GM19328 (cell line): Measurements from ENCODE around the gene SCUBE2.
"Not testable (repeated sequence)": the region's sequence is repeated elsewhere in the genome, so short reads cannot be mapped to it uniquely, and the experiment has no call there.

Experiments
- ATAC-seq: cut with Tn5 transposase; IDR thresholded peaks from one replicate; pipeline ENCODE4 v1.9.1; 2021; ENCODE audit warnings: mild to moderate bottlenecking, moderate library complexity; ENCODE audit not compliant: unreplicated experiment

Gene SCUBE2

DNA sequence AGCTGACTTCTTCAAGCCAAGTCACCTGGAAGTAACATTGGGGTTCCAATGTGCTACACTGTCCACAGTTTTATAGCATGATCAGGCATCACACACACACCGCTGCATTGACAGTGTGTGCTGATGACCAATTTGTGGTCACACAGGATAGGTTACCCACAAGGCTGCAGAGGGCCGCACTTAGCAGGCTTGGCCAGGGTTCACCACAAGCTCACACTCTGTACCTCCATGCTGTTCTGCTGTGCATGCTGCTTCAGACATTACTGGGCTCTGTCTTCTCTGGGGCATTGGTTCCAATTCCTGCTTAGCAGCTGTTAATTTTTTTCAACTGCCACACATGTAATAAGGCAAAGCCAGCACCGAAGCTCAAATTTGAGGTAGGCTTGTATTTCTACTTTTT, 76.6 kb downstream of the SCUBE2 start:
- ATAC-seq: no peak

DNA sequence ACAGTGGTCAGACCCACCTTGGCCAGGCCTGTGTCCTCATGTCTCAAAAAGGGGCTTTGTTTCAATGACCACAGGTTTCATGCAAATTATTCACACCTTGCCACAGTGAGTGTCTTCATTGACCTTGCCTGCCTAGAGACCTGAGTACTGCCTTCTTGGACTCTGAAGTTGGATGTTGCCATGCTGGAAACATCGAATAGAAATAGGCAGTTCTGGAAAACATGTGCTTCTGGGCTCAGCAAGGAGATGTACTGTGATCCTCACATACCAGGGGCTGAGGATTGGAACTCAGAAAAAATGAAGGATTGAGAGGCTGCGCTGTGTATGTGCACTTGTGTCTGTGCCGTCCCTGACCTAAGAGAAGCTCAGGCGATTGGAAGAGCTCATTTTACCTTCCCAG, 78.0 kb downstream of the SCUBE2 start:
- ATAC-seq: no peak

DNA sequence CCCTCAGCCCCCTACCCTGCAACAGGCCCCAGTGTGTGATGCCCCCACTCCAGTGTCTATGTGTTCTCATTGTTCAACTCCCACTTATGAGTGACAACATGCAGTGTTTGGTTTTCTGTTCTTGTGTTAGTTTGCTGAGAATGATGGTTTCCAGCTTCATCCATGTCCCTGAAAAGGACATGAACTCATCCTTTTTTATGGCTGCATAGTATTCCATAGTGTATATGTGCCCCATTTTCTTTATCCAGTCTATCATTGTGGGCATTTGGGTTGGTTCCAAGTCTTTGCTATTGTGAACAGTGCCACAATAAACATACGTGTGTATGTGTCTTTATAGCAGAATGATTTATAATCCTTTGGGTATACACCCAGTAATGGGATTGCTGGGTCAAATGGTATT, 81.9 kb downstream of the SCUBE2 start:
- not testable (repeated sequence) for ATAC-seq

GRCh38 chr11:9008661-9009060, 82.7 kb downstream of the SCUBE2 start:
- no peak for ATAC-seq

DNA sequence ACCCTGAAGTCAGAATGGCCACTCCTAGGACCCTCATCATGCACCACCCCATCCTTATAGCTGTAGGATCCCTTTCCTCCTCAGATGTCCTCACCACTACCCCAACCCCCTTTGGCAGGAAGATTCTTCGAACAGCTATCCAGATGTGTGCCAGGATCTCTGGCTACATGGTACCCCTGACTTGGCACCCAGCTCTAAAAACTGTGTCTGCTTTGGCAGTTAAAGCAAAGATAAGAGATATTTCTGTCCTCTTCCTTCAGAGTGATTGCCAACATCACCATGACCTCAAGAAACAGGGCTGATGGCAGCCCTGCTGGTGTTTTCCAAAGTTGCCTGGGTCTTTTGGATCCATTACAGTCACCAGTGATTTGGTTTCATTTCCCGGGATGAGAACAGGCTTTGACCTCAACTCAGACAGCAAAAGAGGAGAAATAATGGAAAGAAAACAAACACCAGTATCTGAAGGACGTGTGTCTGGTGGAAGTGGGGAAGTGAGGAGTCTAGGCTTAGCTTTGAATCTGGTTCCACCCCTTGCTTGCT, 83.3 kb downstream of the SCUBE2 start:
- no peak for ATAC-seq

- no peak for ATAC-seq
Measured at GRCh38 chr11:9005087-9005486, 86.3 kb downstream of the SCUBE2 start.

DNA sequence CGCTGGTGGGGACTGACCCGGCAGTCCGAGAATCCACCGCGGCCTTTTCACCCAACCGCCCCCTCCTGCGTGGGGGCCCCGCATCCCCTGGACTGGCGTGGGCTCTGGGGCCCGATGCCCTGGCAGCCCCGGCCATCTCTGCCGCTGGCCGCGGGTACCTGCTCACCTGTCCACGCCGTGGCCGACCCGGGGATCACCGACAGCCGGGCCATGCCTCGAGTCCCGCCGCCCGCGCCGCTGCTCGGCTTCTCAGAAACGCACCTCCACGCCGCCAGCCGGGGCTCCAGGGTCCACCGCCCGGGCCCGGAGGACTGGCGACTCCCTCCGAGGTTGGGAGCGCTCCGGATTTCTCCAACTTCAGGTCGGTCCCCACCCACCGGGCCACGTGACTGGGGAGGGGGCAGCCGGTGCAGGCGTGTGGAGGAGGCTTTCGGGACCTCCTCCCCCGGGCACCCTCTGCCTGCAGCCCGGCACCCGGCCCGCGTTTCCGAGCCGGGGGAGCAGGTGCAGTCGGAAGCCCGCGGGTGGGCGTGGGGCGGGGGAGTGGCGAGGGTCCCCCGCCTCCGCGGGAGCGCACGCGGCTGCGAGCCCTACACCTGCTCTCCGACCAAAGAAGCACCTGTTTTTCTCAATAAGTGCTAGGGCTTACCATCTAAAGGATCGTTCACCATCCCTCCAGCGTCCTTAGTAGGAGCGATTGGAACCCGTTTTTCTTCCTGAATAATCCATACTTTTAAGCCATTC, 87.0 kb downstream of the SCUBE2 start:
- no peak for ATAC-seq

GRCh38 chr11:9003573-9004182, 87.7 kb downstream of the SCUBE2 start, which contains the start of gene NRIP3:
NRIP3 (minus strand) TSS chr11:9004001; CDS start chr11:9003935, 66 bp downstream.
- ATAC-seq: no peak

DNA sequence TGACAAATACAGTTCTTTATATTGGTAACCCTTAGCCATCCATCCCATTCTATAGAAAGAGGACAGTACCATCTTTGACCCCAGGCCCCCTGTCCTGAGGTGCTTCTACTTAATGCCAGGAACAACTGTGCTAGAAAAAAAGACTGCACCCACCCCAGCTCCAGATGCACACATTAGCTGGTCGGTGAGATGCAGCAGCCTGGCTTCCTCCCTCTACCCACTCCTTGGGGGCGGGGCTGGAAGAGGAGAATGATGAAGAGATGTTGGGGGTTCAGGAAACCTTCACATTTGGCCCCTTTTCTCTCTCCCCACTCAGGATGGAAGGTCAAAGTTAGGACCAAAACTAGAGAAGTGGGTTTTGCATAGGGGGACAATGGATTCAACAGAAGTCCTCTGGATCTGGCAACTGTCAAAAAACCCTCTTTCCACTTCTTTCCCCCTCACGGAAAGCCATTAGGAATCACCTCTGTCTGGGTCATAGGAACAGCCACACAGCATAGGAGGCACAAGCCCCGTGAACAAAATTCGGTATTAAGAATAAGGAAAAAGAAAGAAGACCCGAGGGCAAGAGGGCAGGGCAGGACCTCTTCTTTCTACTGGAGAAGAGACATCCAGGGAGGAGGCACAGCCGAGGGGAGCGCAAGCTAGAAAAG, 88.4 kb downstream of the SCUBE2 start:
- ATAC-seq: no peak

- no peak for ATAC-seq
Measured at GRCh38 chr11:9001736-9002135, 89.7 kb downstream of the SCUBE2 start.

DNA sequence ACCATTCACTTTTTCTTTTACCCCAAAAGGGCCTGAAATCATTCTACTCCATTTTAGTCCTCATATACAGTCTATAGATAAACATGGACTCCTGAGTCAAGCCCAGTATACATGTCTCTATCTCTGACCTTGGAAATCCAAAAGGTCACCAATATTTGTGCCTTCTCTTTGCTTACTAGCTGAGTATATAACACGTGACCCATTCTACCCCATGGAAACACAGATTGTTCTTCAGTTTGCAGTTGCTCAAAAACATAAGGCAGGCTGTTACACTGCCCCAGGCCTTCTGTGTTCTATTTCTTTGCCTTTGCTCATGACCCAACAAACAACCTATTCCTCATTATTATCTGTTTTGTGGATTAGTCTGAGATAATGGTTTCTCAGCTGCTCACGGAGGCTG, 93.4 kb downstream of the SCUBE2 start:
- no peak for ATAC-seq

DNA sequence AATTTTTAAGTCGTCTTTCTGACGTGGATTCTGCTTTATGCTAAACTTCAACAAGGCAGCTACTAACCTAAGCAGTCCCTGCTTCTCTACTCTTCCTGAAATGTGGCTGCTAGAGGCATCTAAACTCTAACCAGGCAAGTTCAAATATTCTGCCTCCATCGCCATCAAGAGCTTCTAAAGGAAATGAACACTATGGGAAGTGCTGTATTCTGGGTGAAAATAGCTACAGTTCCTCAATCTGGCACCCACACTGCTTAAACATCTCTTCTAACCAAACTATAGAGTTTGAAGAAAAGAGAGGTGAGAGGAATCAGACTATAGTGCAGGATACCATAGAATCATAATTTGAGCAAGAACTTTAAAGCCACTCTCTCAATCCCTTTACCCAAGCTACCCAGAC, 93.9 kb downstream of the SCUBE2 start:
- ATAC-seq: no peak

DNA sequence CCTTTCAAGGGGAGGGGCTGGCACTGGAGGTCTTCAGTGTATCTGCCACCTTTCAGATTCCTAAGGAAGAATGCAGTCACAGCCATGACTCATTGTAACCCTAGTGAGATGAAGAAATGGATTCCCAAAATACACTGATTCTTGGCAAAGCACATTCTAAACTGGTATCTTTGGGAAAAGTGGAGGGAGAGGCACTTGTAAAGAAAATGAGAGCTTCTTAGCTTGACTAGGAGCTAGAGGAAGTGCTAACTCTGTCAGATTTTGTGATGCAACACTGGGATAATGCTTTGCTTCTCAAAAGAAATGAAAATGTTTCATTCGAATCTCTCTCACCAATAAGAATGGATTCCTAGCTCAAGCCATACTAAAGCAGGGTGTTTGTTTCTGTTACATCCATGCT, 101.9 kb downstream of the SCUBE2 start:
- ATAC-seq: no peak

DNA sequence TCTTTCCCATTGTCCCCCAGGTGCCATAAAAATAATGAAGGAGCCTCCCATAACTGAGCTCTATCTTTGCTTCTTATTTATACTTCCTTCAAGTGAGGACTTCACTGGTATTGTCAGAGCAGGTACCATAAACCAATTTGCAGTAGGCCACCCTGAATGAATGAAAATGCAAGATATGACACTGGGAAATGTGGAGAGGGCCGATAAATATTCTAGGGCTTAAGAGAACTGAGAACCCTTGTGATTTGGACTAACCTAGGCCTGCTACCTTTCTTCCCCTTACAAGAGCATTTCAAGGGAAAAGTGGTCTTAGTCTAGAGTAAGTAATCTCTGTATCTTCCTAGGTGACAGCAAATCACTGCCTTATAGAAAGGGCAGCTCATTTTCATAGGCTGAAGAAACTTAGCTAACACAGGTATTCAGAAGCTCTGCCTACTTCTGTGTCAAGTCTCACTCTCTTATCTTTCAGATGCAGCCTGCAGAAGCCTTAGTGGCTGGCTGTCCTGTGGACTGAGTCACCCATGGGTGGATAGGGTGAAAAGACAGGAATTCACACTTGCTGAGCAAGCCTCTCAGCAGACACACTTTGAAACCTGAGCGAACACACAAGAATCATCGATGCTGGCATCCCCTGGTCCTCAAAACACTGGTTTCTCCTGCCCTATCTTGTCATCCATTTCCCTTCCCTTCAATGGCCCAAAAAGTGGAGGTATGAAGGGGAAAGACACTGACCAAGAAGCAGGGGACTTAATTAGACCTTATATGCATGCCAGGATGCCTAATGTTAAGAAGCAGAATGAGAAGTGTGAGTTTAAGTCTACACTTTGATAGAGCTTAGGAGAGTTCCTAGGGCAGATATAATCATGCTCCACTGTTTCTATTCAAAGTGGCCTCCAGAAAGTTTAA, 102.8 kb downstream of the SCUBE2 start:
- no peak for ATAC-seq

GRCh38 chr11:8987446-8987845, 104.0 kb downstream of the SCUBE2 start:
- ATAC-seq: no peak

- ATAC-seq: not testable (repeated sequence)
Measured at GRCh38 chr11:8986772-8987171, 104.6 kb downstream of the SCUBE2 start.

GRCh38 chr11:8985462-8985861, 105.9 kb downstream of the SCUBE2 start:
- ATAC-seq: no peak

- ATAC-seq: no peak
Measured at GRCh38 chr11:8983552-8983951, 107.8 kb downstream of the SCUBE2 start.

GRCh38 chr11:8980485-8980884, 110.9 kb downstream of the SCUBE2 start:
- ATAC-seq: no peak

DNA sequence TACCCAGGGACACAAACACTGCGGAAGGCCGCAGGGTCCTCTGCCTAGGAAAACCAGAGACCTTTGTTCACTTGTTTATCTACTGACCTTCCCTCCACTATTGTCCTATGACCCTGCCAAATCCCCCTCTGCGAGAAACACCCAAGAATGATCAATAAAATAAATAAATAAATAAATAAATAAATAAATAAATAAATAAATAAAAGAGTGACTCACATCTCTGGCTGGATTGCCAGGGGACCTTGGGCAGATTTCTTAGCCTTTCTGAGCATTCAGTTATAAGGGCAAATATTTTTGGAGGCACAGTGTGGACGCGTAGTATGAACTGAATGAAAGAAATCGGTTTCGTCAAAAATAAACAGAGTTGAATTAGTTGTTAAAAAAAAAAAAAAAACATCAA, 112.0 kb downstream of the SCUBE2 start:
- ATAC-seq: not testable (repeated sequence)

GRCh38 chr11:8973121-8973520, 118.3 kb downstream of the SCUBE2 start:
- no peak for ATAC-seq
